HAP-1 (cell line): Measurements from ENCODE around the gene GLO1.

Source experiments
- DNase-seq, 2 experiments: peaks; one replicate each; pipeline ENCODE4 v3.0.0-alpha.2; 2016 to 2020; ENCODE audit warnings: low spot score in 2 of 2
- H3K27me3 ChIP-seq: fragments of 250-450 bp; sonication (Bioruptor Pico); 2 replicates; pipeline ENCODE4 v1.5.1; 2020; ENCODE audit warnings: low read depth, mild to moderate bottlenecking, moderate library complexity
- H3K36me3 ChIP-seq: fragments of 250-450 bp; sonication (Bioruptor Pico); replicated peaks from 2 replicates; pipeline ENCODE4 v1.5.1; 2020; ENCODE audit warnings: mild to moderate bottlenecking
- H3K4me1 ChIP-seq: fragments of 250-450 bp; sonication (Bioruptor Pico); 2 replicates; pipeline ENCODE4 v1.5.1; 2020; ENCODE audit warnings: mild to moderate bottlenecking
- H3K4me3 ChIP-seq: fragments of 250-450 bp; sonication (Bioruptor Pico); 2 replicates; pipeline ENCODE4 v1.5.1; 2020; ENCODE audit warnings: mild to moderate bottlenecking, moderate library complexity
- H3K9me3 ChIP-seq: fragments of 250-450 bp; sonication (Bioruptor Pico); 2 replicates; pipeline ENCODE4 v1.5.1; 2020; ENCODE audit warnings: mild to moderate bottlenecking, moderate library complexity
- in situ Hi-C: fragments of 300-500 bp; cut with MboI; formaldehyde crosslinking; loops from 3 replicates; pipeline ENCODE4 v1.14.3; 2020; ENCODE audit warnings: low sequenced_read_pairs, inconsistent platforms, mixed read lengths

GLO1 gene

DNA sequence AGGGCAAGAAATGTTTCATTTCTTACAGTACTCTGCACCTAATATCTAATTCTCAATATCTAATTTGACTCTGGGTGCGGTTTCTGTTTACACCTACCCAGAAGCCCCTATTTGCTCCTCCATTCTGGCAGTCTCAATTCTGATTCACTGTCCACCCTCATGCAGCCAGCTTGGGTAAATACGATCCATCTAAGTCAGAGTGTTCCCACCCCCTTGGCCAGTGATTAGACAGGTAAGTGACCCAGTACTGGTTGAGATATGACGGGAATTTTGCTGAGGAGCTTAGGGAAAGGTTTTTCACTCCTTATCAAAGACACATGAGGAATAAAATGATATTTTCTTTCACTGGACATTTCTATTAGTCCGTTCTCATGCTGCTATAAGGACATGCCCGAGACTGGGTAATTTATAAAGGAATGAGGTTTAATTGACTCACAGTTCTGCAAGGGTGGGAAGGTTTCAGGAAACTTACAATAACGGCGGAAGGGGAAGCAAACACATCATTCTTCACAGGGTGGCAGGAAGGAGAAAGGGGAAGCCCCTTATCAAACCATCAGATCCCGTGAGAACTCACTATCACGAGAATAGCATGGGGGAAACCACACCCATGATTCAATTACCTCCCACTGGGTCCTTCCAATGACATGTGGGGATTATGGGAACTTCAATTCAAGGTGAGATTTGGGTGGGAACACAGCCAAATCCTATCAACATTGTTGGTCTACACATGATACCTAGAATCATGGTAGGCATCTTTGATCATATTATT, 29.4 kb downstream of the GLO1 start:
- in situ Hi-C loops, result no loop called here
- Histone ChIP-seq H3K9me3 (no peaks in the 10 kb centered on the region), H3K4me3 (no peak overlapping the region), H3K4me1 (no peaks in the 10 kb centered on the region), H3K27me3 (no peaks in the 10 kb centered on the region), H3K36me3 (peaks cover 28% of the 10 kb centered on the region)
- no peak for DNase-seq

DNA sequence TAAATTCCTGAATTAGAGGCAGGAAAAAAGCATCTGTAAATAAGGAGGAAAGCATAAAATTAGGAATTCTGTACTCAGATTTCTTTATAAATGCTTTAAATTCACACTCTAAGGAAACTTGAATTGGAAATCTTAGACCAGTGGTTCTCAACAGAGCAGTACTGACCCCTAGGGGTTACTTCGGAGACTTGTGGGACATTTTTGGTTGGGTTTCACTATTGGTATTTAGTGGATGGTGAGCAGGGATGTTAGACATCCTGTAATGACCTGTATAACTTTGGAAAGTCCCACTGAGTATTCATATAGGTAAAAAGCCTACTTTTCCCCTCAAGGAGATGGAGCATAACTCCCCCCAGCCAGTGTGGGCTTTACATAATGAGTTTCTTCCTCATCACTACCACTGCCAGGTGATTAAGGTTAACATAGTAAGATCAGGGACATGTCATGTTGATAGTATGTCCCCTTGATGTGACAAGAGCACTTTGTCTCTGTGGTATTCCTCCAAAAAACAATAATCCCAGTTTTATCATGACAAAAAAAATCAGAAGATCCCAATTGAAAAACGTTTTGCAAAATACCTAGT, 31.0 kb downstream of the GLO1 start:
- DNase-seq, result peak; percentile 56 to 58
- Histone ChIP-seq H3K4me1 (no peaks in the 10 kb centered on the region), H3K4me3 (no peak overlapping the region), H3K9me3 (no peaks in the 10 kb centered on the region), H3K36me3 (peaks cover 15% of the 10 kb centered on the region), H3K27me3 (no peaks in the 10 kb centered on the region)
- in situ Hi-C loops, result no loop called here

DNA sequence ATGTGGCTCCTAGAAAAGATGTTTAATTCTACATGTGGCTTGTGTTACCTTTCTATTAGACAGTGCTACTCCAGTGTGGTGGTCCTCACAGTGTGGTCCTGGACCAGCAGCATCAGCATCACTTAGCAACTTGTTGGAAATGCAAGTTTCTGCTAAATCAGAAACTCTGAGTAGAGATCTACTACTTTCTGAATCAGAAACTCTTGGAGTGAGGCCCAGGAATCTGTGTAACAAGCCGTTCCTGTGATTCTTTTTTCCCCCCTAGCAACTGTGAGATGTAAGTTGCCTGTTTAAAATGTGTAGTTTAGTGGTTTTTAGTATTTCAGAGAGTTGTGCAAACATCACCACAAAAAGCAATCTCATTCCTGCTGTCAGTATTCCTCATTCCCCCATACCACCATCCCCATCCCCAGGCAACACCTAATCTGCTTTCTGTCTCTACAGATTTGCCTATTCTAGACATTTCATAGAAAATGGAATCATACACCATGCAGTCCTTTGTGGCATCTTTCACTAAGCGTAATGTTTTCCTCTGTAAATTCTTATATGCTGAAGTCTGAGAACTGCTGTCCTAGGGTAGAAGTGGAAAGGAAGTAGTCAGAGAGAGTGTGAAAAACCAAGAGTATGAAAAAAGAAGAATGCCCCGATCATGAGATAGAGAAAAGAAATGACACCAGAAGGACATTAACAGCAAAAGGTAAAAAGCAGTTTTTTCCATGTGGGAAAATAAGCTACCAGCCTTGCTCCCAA, 44.4 kb downstream of the GLO1 start:
- H3K36me3 ChIP-seq, result no peaks in the 10 kb centered on the region
- in situ Hi-C loops, result no loop called here
- no peaks in the 10 kb centered on the region for H3K4me1 ChIP-seq

DNA sequence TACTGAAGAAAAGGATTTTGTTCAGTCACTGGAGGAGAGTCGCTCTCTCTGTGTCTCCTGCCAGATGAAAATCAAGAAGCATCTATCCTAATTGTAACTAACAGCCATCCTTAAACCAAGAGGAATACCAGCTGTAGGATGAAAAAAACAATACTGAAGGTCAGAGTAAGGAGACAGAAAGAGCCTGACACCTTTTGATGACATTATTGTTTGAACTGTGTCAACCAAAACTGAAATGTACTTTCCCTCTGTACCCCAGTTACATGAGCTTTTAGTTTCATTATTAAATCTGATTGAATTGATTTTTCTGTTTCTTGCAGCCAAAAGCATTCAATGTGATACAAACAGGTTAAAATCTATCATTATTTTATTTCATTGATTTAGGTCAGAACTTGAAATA, 46.0 kb downstream of the GLO1 start:
- in situ Hi-C loops, result no loop called here
- Histone ChIP-seq H3K9me3 (no peaks in the 10 kb centered on the region), H3K4me1 (no peaks in the 10 kb centered on the region; the same call in 1 of the 2 replicates), H3K27me3 (no peaks in the 10 kb centered on the region), H3K4me3 (no peak overlapping the region), H3K36me3 (no peaks in the 10 kb centered on the region)
- no peak for DNase-seq

More for the DNA sequence above, 44.4 kb downstream of the GLO1 start:
- Histone ChIP-seq H3K9me3 (no peaks in the 10 kb centered on the region), H3K27me3 (no peaks in the 10 kb centered on the region), H3K4me3 (no peak overlapping the region)
- DNase-seq, result no peak

DNA sequence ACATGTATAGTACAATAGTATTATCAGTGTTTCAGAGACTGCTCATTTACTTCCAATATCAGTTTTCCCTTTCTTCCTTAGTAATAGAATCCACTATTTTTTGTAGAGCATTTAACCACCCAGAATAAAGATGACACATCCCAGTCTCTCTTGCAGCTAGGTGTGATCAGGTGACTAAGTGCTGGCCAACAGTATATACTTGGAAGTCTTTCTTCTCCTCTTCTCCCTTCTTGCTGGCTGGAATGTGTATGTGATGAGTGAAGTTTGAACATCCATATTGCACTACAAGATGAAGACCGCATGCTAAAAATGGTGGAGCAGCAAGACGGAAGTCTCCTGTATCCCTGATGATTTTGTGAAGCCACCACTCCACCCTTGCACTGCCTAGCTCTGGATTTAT, 48.7 kb downstream of the GLO1 start:
- Histone ChIP-seq H3K4me1 (no peaks in the 10 kb centered on the region; the same call in 1 of the 2 replicates), H3K9me3 (no peaks in the 10 kb centered on the region), H3K27me3 (no peaks in the 10 kb centered on the region), H3K4me3 (no peak overlapping the region), H3K36me3 (no peaks in the 10 kb centered on the region)
- no peak for DNase-seq
- in situ Hi-C loops, result no loop called here

DNA sequence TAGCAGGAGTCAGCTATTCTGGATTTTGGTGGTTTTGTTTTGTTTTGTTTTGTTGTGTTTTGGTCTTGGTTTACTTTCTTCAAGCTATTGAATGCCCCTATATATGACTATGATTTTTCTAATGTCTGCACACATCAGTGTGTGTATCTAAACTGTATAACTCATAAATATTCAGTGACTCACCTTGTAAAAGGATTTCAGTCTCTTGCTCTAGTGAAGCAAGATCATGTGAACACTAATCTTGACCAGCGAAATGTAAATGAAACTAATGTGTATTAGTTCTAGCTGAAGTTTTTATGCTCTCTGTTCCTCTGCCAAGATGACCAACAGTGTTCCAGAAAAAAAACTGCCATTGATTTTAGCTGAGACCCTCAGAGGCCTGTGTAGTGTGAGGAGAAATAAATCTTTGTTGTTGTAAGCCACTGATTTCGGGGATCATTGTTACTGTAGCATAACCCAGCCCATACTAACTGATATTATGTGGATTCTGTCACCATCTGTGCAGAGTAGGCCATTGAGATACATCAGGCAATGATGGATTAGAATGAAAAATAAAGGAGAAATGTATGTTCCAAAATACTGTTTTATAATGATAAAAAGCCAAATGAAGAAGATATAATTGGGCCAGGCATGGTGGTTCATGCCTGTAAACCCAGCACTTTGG, 51.7 kb downstream of the GLO1 start:
- in situ Hi-C loops, result no loop called here
- Histone ChIP-seq H3K9me3 (no peaks in the 10 kb centered on the region), H3K36me3 (no peaks in the 10 kb centered on the region), H3K27me3 (no peaks in the 10 kb centered on the region), H3K4me3 (no peak overlapping the region), H3K4me1 (peaks cover 4% of the 10 kb centered on the region)
- DNase-seq, result no peak

DNA sequence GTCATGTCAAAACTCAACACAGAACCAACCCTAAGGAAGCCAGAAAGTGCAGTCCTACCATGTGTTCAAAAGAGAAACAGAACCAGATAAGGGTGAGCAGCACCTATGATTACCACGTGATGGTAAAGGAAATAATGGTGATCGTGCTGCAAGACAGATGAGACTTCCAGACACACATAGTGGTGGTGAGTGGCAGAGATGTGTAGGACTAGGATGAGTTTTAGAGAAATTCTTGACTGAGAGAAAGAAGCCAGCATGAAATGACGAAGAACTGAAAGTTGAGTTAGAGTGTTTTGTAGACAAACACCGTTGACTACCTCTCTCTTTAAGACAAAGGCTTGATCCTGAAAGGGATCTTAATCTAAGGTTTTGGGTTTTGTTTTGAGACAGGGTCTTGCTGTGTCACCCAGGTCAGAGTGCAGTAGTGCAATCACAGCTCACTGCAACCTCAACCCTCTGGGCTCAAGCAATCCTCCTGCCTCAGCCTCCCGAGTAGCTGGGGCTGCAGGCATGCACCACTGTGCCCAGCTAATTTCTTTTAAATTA, 52.7 kb downstream of the GLO1 start:
- DNase-seq, result no peak
- Histone ChIP-seq H3K27me3 (no peaks in the 10 kb centered on the region), H3K4me3 (no peak overlapping the region), H3K36me3 (no peaks in the 10 kb centered on the region), H3K9me3 (no peaks in the 10 kb centered on the region), H3K4me1 (peaks cover 10% of the 10 kb centered on the region)
- in situ Hi-C loops, result no loop called here

DNA sequence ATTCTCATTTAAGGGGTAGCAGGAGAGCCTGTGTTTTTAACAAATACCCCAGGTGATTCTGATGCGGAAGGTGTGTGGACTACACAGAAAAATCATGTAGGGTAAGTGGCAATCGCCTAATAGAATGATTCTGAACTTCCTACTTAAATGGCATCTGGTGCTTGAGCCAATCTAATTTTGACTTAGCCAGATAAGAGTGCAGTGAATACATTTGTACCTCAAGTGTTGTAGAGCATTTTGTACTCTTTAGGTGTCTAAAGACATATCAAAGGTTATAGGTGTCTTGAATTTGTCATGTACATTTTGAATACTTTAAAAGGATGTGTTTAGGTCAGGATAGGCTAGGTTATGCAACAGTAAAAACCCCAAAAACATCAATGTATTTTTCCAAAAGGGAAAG, 53.2 kb downstream of the GLO1 start:
- in situ Hi-C loops, result no loop called here
- H3K27me3 ChIP-seq, result no peaks in the 10 kb centered on the region
- DNase-seq, result no peak
- no peaks in the 10 kb centered on the region for H3K9me3 ChIP-seq
- peaks cover 10% of the 10 kb centered on the region for H3K4me1 ChIP-seq
- no peaks in the 10 kb centered on the region for H3K36me3 ChIP-seq
- no peak overlapping the region for H3K4me3 ChIP-seq

DNA sequence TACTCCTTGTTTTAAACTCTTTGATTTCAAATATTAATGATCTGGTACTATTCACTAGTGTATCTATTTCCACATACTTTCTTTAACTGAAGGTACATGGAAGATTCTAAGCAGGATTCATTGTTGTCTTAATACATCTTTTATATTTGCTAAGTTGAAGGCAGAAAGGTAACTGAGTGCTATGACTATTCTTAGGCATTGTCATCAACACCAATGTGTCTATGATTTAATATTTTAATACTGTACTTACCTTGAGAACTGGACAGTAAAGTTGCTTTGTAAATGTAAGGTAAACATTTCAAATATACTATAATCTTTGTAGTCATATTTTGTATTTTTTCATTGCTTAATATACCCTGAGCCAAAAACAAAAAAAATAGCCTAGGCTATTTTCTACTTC, 54.3 kb downstream of the GLO1 start:
- no peaks in the 10 kb centered on the region for H3K27me3 ChIP-seq
- no peaks in the 10 kb centered on the region for H3K9me3 ChIP-seq
- in situ Hi-C loops, result no loop called here
- H3K4me1 ChIP-seq, result peaks cover 10% of the 10 kb centered on the region
- no peak overlapping the region for H3K4me3 ChIP-seq
- no peaks in the 10 kb centered on the region for H3K36me3 ChIP-seq
- no peak for DNase-seq

DNA sequence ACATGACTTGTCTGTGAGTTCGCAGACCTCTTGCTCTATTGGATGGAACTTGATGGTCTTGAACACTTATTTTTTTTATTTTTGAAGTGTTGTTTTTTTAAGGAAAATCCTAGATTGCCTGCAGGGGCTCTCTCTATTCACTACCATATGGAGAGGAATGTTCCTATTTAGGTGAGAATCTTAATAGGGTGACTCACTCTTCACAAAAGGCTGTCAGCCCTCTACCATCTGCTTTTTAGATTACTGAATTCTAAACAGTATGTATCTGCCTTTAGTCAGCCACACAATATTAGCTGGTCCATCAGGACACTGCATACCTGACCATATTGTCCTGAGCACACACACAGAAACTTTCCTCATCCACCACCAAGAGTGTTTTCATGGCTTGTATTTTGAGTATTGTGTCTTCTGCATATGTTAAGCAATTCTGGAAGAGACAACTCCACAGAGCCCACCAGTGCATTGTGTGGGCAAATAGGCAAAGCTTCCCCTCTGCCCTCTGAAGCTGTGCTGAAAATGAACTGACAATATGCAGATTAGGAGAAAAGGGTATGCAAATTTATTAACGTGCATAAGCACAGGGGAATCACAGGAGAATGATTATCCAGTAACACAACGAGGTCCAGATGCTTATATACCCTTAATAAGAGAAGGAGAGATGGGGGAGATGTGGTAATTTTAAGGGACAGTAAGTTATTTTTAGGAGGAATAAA, 56.6 kb downstream of the GLO1 start:
- in situ Hi-C loops, result no loop called here
- no peaks in the 10 kb centered on the region for H3K36me3 ChIP-seq
- H3K27me3 ChIP-seq, result no peaks in the 10 kb centered on the region
- no peak overlapping the region for H3K4me3 ChIP-seq
- DNase-seq, result peak; percentile 9 to 65
- peaks cover 10% of the 10 kb centered on the region for H3K4me1 ChIP-seq
- no peaks in the 10 kb centered on the region for H3K9me3 ChIP-seq

DNA sequence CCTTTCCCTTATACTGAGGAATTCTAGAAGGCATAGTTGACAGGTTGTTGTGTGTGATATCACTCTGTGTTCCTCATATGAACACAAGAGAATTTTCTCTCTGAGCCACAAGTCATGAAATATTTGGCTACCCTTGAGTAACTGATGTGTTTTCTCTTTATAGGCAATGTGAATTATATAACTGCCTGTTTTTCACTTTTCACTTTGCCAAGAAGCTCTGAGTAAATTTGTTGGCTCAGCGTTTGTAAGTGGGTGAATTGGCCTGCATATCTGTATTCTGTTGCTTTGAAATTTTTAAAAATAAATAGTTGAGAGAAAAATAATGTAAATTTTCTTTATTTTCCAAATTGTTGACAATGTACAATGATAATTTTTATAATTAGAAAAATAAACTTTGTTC, 58.0 kb downstream of the GLO1 start:
- in situ Hi-C loops, result no loop called here
- H3K27me3 ChIP-seq, result no peaks in the 10 kb centered on the region
- no peaks in the 10 kb centered on the region for H3K9me3 ChIP-seq
- peaks cover 13% of the 10 kb centered on the region for H3K4me1 ChIP-seq
- DNase-seq, result no peak
- no peak overlapping the region for H3K4me3 ChIP-seq
- H3K36me3 ChIP-seq, result no peaks in the 10 kb centered on the region

DNA sequence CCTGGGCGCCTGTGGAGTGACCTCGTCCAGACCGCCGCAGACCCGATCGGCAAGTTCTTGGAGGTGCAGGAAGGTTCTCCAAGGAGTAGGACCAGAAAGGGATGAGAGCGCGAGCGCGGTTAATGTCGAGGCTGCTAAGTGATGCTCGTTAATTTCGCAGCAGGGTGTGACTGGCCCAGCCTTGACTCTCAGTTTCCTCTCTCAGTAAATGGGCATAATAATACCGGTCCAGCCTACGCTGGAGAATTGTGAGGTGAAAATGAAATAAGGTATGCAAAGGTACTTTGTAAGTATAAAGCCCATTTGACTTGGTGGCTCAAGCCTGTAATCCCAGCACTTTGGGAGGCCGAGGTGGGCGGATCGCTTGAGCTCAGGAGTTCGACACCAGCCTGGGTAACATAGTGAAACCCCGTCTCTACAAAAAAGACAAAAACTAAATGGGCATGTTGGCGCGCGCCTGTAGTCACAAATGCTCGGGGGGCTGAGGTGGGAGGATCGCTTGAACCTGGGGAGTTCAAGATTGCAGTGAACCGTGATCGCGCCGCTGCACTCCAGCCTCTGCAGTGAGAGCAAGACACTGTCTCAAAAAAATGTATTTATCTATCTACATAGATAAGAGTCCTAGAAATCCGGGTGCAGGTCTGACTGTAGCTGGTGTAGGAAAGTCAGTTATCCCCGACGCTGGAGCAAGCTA, 62.6 kb downstream of the GLO1 start:
- no peak for DNase-seq
- in situ Hi-C loops, result no loop called here
- Histone ChIP-seq H3K27me3 (no peaks in the 10 kb centered on the region), H3K36me3 (no peaks in the 10 kb centered on the region), H3K4me3 (peak overlapping the region; percentile 83), H3K4me1 (peaks cover 9% of the 10 kb centered on the region), H3K9me3 (no peaks in the 10 kb centered on the region)
